ENCODE results near the gene FAAP20.

GRCh38 chr1:2155147-2155598 is 39.4 kb downstream of the FAAP20 start:
- TF ChIP-seq, protein P1, sequence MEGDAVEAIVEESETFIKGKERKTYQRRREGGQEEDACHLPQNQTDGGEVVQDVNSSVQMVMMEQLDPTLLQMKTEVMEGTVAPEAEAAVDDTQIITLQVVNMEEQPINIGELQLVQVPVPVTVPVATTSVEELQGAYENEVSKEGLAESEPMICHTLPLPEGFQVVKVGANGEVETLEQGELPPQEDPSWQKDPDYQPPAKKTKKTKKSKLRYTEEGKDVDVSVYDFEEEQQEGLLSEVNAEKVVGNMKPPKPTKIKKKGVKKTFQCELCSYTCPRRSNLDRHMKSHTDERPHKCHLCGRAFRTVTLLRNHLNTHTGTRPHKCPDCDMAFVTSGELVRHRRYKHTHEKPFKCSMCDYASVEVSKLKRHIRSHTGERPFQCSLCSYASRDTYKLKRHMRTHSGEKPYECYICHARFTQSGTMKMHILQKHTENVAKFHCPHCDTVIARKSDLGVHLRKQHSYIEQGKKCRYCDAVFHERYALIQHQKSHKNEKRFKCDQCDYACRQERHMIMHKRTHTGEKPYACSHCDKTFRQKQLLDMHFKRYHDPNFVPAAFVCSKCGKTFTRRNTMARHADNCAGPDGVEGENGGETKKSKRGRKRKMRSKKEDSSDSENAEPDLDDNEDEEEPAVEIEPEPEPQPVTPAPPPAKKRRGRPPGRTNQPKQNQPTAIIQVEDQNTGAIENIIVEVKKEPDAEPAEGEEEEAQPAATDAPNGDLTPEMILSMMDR (conservative IDR thresholded peaks at IDR 0.05) = no peak
- TF ChIP-seq EZH2 (IDR thresholded peaks at IDR 0.05; ENCODE audit: low read depth) = no peak

Data from PC-9 (cell line).